Measurements from ENCODE around the gene NTM.

Gene NTM

DNA sequence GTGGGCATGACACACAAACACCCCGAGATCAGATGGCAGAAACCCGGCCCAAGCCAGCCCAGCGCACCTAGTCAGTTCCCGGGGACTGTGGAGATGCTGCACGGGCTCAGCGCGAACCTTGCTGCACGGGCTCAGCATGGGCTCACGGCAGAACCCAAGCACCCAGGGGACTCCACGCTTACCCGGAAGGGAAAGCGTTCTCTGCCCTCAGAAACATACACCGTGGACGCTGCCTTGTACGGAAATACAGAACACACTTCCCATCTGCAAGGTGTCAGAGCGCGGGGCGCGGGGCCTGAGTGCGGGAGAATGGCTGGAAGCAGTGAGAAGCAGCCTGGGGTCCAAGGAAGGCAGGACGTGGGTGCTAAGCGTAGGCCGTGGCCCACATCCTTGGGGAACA is 319.9 kb downstream of the NTM start:
- Histone ChIP-seq H3K27ac (ENCODE audit: extremely low read depth, low read depth, low read length) (no peak overlapping the region), H3K9me3 (ENCODE audit: control insufficient read depth, insufficient read depth, low read depth, low read length) (no peaks in the 10 kb centered on the region), H3K36me3 (ENCODE audit: control insufficient read depth in 2 of 2, insufficient read depth in 1 of 2, low read length in 2 of 2) (no peaks in the 10 kb centered on the region), H3K4me1 (ENCODE audit: control insufficient read depth, insufficient read depth, low read length) (no peaks in the 10 kb centered on the region; the same call in 1 of the 2 replicates), H3K4me3 (ENCODE audit: low read depth, low read length) (no peak overlapping the region)
- POLR2A ChIA-PET: no interaction called here
- no peak for TF ChIP-seq ZNF707 (tag by site-specific recombination; IDR thresholded peaks at IDR 0.05)
- no peak for TF ChIP-seq ZNF423 (tag by site-specific recombination; IDR thresholded peaks at IDR 0.05)
- TF ChIP-seq, protein P1, sequence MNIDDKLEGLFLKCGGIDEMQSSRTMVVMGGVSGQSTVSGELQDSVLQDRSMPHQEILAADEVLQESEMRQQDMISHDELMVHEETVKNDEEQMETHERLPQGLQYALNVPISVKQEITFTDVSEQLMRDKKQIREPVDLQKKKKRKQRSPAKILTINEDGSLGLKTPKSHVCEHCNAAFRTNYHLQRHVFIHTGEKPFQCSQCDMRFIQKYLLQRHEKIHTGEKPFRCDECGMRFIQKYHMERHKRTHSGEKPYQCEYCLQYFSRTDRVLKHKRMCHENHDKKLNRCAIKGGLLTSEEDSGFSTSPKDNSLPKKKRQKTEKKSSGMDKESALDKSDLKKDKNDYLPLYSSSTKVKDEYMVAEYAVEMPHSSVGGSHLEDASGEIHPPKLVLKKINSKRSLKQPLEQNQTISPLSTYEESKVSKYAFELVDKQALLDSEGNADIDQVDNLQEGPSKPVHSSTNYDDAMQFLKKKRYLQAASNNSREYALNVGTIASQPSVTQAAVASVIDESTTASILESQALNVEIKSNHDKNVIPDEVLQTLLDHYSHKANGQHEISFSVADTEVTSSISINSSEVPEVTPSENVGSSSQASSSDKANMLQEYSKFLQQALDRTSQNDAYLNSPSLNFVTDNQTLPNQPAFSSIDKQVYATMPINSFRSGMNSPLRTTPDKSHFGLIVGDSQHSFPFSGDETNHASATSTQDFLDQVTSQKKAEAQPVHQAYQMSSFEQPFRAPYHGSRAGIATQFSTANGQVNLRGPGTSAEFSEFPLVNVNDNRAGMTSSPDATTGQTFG (tag by site-specific recombination; IDR thresholded peaks at IDR 0.05; ENCODE audit: borderline replicate concordance): no peak
- TF ChIP-seq ZNF155 (tag by site-specific recombination; IDR thresholded peaks at IDR 0.05): no peak
- TF ChIP-seq, protein P2, sequence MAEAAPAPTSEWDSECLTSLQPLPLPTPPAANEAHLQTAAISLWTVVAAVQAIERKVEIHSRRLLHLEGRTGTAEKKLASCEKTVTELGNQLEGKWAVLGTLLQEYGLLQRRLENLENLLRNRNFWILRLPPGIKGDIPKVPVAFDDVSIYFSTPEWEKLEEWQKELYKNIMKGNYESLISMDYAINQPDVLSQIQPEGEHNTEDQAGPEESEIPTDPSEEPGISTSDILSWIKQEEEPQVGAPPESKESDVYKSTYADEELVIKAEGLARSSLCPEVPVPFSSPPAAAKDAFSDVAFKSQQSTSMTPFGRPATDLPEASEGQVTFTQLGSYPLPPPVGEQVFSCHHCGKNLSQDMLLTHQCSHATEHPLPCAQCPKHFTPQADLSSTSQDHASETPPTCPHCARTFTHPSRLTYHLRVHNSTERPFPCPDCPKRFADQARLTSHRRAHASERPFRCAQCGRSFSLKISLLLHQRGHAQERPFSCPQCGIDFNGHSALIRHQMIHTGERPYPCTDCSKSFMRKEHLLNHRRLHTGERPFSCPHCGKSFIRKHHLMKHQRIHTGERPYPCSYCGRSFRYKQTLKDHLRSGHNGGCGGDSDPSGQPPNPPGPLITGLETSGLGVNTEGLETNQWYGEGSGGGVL (tag by site-specific recombination; IDR thresholded peaks at IDR 0.05): no peak
- TF ChIP-seq ZNF544 (tag by site-specific recombination; IDR thresholded peaks at IDR 0.05): no peak
- TF ChIP-seq, protein P3, sequence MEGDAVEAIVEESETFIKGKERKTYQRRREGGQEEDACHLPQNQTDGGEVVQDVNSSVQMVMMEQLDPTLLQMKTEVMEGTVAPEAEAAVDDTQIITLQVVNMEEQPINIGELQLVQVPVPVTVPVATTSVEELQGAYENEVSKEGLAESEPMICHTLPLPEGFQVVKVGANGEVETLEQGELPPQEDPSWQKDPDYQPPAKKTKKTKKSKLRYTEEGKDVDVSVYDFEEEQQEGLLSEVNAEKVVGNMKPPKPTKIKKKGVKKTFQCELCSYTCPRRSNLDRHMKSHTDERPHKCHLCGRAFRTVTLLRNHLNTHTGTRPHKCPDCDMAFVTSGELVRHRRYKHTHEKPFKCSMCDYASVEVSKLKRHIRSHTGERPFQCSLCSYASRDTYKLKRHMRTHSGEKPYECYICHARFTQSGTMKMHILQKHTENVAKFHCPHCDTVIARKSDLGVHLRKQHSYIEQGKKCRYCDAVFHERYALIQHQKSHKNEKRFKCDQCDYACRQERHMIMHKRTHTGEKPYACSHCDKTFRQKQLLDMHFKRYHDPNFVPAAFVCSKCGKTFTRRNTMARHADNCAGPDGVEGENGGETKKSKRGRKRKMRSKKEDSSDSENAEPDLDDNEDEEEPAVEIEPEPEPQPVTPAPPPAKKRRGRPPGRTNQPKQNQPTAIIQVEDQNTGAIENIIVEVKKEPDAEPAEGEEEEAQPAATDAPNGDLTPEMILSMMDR (tag by site-specific recombination; IDR thresholded peaks at IDR 0.05): no peak
- TF ChIP-seq, protein P4, sequence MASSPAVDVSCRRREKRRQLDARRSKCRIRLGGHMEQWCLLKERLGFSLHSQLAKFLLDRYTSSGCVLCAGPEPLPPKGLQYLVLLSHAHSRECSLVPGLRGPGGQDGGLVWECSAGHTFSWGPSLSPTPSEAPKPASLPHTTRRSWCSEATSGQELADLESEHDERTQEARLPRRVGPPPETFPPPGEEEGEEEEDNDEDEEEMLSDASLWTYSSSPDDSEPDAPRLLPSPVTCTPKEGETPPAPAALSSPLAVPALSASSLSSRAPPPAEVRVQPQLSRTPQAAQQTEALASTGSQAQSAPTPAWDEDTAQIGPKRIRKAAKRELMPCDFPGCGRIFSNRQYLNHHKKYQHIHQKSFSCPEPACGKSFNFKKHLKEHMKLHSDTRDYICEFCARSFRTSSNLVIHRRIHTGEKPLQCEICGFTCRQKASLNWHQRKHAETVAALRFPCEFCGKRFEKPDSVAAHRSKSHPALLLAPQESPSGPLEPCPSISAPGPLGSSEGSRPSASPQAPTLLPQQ (tag by site-specific recombination; IDR thresholded peaks at IDR 0.05): no peak
- no peak for TF ChIP-seq ZNF184 (tag by site-specific recombination; IDR thresholded peaks at IDR 0.05)
- TF ChIP-seq ZNF366 (tag by site-specific recombination; conservative IDR thresholded peaks at IDR 0.05): no peak
- TF ChIP-seq ZNF274 (IDR thresholded peaks at IDR 0.05; ENCODE audit: low read length): no peak
- no peak for TF ChIP-seq ZNF274 (tag by site-specific recombination; IDR thresholded peaks at IDR 0.05; ENCODE audit: borderline replicate concordance)
- no peak for TF ChIP-seq ZFP41 (tag by site-specific recombination; IDR thresholded peaks at IDR 0.05; ENCODE audit: borderline replicate concordance)
- no peak for TF ChIP-seq ZNF585B (tag by site-specific recombination; IDR thresholded peaks at IDR 0.05)
- no peak for TF ChIP-seq ZIC2 (tag by site-specific recombination; IDR thresholded peaks at IDR 0.05)
- TF ChIP-seq, protein P5, sequence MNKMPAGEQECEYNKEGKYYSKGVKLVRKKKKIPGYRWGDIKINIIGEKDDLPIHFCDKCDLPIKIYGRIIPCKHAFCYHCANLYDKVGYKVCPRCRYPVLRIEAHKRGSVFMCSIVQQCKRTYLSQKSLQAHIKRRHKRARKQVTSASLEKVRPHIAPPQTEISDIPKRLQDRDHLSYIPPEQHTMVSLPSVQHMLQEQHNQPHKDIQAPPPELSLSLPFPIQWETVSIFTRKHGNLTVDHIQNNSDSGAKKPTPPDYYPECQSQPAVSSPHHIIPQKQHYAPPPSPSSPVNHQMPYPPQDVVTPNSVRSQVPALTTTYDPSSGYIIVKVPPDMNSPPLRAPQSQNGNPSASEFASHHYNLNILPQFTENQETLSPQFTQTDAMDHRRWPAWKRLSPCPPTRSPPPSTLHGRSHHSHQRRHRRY (tag by site-specific recombination; IDR thresholded peaks at IDR 0.05): no peak
- TF ChIP-seq ZNF112 (tag by site-specific recombination; IDR thresholded peaks at IDR 0.05): no peak
- no peak for TF ChIP-seq ZNF16 (tag by site-specific recombination; IDR thresholded peaks at IDR 0.05; ENCODE audit: low read depth)
- no peak for TF ChIP-seq ZNF292 (tag by site-specific recombination; IDR thresholded peaks at IDR 0.05; ENCODE audit: borderline replicate concordance, low read depth)
- CTCF ChIA-PET: interaction anchor here (0.6 to 1.4 kb wide), 4 partner anchors 11 to 472 kb away, joined by 3 to 4 read pairs (median 4); no protein-coding TSS in a partner anchor

All from HEK293 (cell line).